ENCODE measurements around the gene SEMA6C. TPM values are rescaled to one million over a fixed set of nuclear protein-coding genes. Genes with fewer than 3 reads are reported as not detected.
A peak's percentile ranks its signal among the peaks of the same experiment; 100 is the strongest.

SEMA6C gene
- total and polyA plus RNA-seq, 7 experiments from 2014 or later: 0.56 to 12.4 (median 3.6) TPM

GRCh38 chr1:151165281-151165737 lies 18.9 kb upstream of the SEMA6C start:
- intact Hi-C loops (cut with micrococcal nuclease): loop anchor here (1.0 to 5.0 kb wide), 12 partner anchors 8 to 447 kb away; partner anchors contain the start of genes PIP5K1A (in 2 of the 2), PSMD4 (in 2 of the 2), GABPB2 (in 1 of the 2) and PI4KB (in 1 of the 2)
- no peaks in the 10 kb centered on the region for H3K27me3 ChIP-seq (ENCODE audit: control insufficient read depth in 2 of 2, insufficient read depth in 2 of 2, low read length in 2 of 2)
- no peak for DNase-seq
- H3K4me1 ChIP-seq (ENCODE audit: control insufficient read depth in 2 of 2, insufficient read depth in 2 of 2, low read length in 2 of 2): peaks cover 19 to 24% of the 10 kb centered on the region in 2 donors
- CTCF ChIA-PET: interaction anchor here (2.9 kb wide), 1 partner anchor 9 kb away, joined by 16 read pairs; the partner anchor contains the start of gene TNFAIP8L2
- peaks cover 0 to 31% (median 0%) of the 10 kb centered on the region in 3 experiments for H3K36me3 ChIP-seq (ENCODE audit: control insufficient read depth in 2 of 3, insufficient read depth in 3 of 3, low read length in 3 of 3)
- POLR2A ChIA-PET: interaction anchor here (0.6 to 7.8 kb wide), 7 partner anchors 7 to 447 kb away, joined by 3 to 73 read pairs (median 4); partner anchors contain the start of genes TNFAIP8L2 and VPS72
- H3K9me3 ChIP-seq (ENCODE audit: control insufficient read depth in 2 of 3, low read length in 3 of 3): no peaks in the 10 kb centered on the region
- Mint-ChIP-seq H3K9me3 (peaks cover 0 to 7% (median 0%) of the 10 kb centered on the region in 11 donors), H3K27ac (peak overlapping the region; percentile 90 to 99 (median 97)), H3K27me3 (peaks cover 0 to 3% (median 0%) of the 10 kb centered on the region in 5 donors), H3K4me1 (peaks cover 31 to 76% (median 56%) of the 10 kb centered on the region in 7 donors), H3K36me3 (peaks cover 0 to 42% (median 29%) of the 10 kb centered on the region in 5 donors), H3K4me3 (peak overlapping the region; percentile 87 to 99 (median 95))
- peak overlapping the region; percentile 64 for H3K27ac ChIP-seq (ENCODE audit: low read depth, low read length)
- H3K4me3 ChIP-seq (ENCODE audit: low read length): peak overlapping the region; percentile 97
- no peak for ATAC-seq

- ChIA-PET POLR2A (interaction anchor here (1.0 to 7.8 kb wide), 6 partner anchors 7 to 401 kb away, joined by 3 to 73 read pairs (median 3); partner anchors contain the start of genes TNFAIP8L2 and VPS72), CTCF (interaction anchor here (2.9 kb wide), 1 partner anchor 8 kb away, joined by 16 read pairs; the partner anchor contains the start of gene TNFAIP8L2)
- Mint-ChIP-seq H3K27me3 (peaks cover 0 to 3% (median 0%) of the 10 kb centered on the region in 5 donors), H3K27ac (peak overlapping the region in 8 of 9 donors; percentile 77 to 99 (median 96)), H3K4me3 (peak overlapping the region; percentile 32 to 99 (median 92)), H3K36me3 (peaks cover 0 to 45% (median 34%) of the 10 kb centered on the region in 5 donors), H3K4me1 (peaks cover 36 to 81% (median 61%) of the 10 kb centered on the region in 7 donors), H3K9me3 (peaks cover 0 to 7% (median 0%) of the 10 kb centered on the region in 11 donors)
- intact Hi-C loops (cut with micrococcal nuclease): loop anchor here (1.0 to 5.0 kb wide), 12 partner anchors 8 to 447 kb away; partner anchors contain the start of genes PIP5K1A (in 2 of the 2), PSMD4 (in 2 of the 2), GABPB2 (in 1 of the 2) and PI4KB (in 1 of the 2)
- Histone ChIP-seq H3K9me3 (ENCODE audit: control insufficient read depth in 2 of 3, low read length in 3 of 3) (no peaks in the 10 kb centered on the region), H3K36me3 (ENCODE audit: control insufficient read depth in 2 of 3, insufficient read depth in 3 of 3, low read length in 3 of 3) (peaks cover 0 to 26% (median 0%) of the 10 kb centered on the region in 3 experiments), H3K4me1 (ENCODE audit: control insufficient read depth in 2 of 2, insufficient read depth in 2 of 2, low read length in 2 of 2) (peaks cover 19 to 26% of the 10 kb centered on the region in 2 donors), H3K4me3 (ENCODE audit: low read length) (peak overlapping the region; percentile 97), H3K27ac (ENCODE audit: low read depth, low read length) (peak overlapping the region; percentile 64), H3K27me3 (ENCODE audit: control insufficient read depth in 2 of 2, insufficient read depth in 2 of 2, low read length in 2 of 2) (no peaks in the 10 kb centered on the region)
- DNase-seq (no peak), ATAC-seq (no peak)
Measured at GRCh38 chr1:151164732-151165280, 18.4 kb upstream of the SEMA6C start.

- H3K4me1 ChIP-seq (ENCODE audit: control insufficient read depth in 2 of 2, insufficient read depth in 2 of 2, low read length in 2 of 2): peaks cover 23 to 27% of the 10 kb centered on the region in 2 donors
- H3K36me3 ChIP-seq (ENCODE audit: control insufficient read depth in 2 of 3, insufficient read depth in 3 of 3, low read length in 3 of 3): peaks cover 0 to 17% (median 3%) of the 10 kb centered on the region in 3 experiments
- ATAC-seq: no peak
- H3K4me3 Mint-ChIP-seq: peak overlapping the region; percentile 56 to 100 (median 96)
- POLR2A ChIA-PET: interaction anchor here (0.6 to 6.9 kb wide), 9 partner anchors 9 to 531 kb away, joined by 3 to 76 read pairs (median 5); partner anchors contain the start of genes CDC42SE1, LYSMD1, MINDY1 and MLLT11
- H3K27ac ChIP-seq (ENCODE audit: low read depth, low read length): peak overlapping the region; percentile 78
- peaks cover 48 to 82% (median 65%) of the 10 kb centered on the region in 7 donors for H3K4me1 Mint-ChIP-seq
- H3K27ac Mint-ChIP-seq: peak overlapping the region; percentile 74 to 97 (median 92)
- peaks cover 0 to 47% (median 37%) of the 10 kb centered on the region in 5 donors for H3K36me3 Mint-ChIP-seq
- intact Hi-C loops (cut with micrococcal nuclease): loop anchor here (5.0 to 10.0 kb wide), 3 partner anchors 152 to 545 kb away; partner anchors contain the start of genes GOLPH3L (in 1 of the 2), MINDY1 (in 1 of the 2) and PRUNE1 (in 1 of the 2)
- DNase-seq: no peak
- no peaks in the 10 kb centered on the region for H3K27me3 Mint-ChIP-seq
- no peaks in the 10 kb centered on the region for H3K9me3 ChIP-seq (ENCODE audit: control insufficient read depth in 2 of 3, low read length in 3 of 3)
- CTCF ChIA-PET: interaction anchor here (6.6 kb wide), 1 partner anchor 60 kb away, joined by 130 read pairs; no protein-coding TSS in a partner anchor
- no peaks in the 10 kb centered on the region for H3K9me3 Mint-ChIP-seq
- peak overlapping the region; percentile 98 for H3K4me3 ChIP-seq (ENCODE audit: low read length)
- H3K27me3 ChIP-seq (ENCODE audit: control insufficient read depth in 2 of 2, insufficient read depth in 2 of 2, low read length in 2 of 2): no peaks in the 10 kb centered on the region
Measured at GRCh38 chr1:151159373-151159772, 12.9 kb upstream of the SEMA6C start.

GRCh38 chr1:151158751-151159251 lies 12.4 kb upstream of the SEMA6C start:
- H3K36me3 Mint-ChIP-seq: peaks cover 0 to 42% (median 36%) of the 10 kb centered on the region in 5 donors
- no peaks in the 10 kb centered on the region for H3K27me3 ChIP-seq (ENCODE audit: control insufficient read depth in 2 of 2, insufficient read depth in 2 of 2, low read length in 2 of 2)
- POLR2A ChIA-PET: interaction anchor here (0.6 to 6.9 kb wide), 14 partner anchors 9 to 795 kb away, joined by 3 to 76 read pairs (median 10); partner anchors contain the start of genes CDC42SE1, LYSMD1, MLLT11 and RPRD2
- H3K27ac Mint-ChIP-seq: peak overlapping the region; percentile 88 to 97 (median 95)
- intact Hi-C loops (cut with micrococcal nuclease): loop anchor here (5.0 to 10.0 kb wide), 3 partner anchors 152 to 544 kb away; partner anchors contain the start of genes GOLPH3L (in 1 of the 2), MINDY1 (in 1 of the 2) and PRUNE1 (in 1 of the 2)
- peaks cover 0 to 16% (median 3%) of the 10 kb centered on the region in 3 experiments for H3K36me3 ChIP-seq (ENCODE audit: control insufficient read depth in 2 of 3, insufficient read depth in 3 of 3, low read length in 3 of 3)
- H3K27me3 Mint-ChIP-seq: no peaks in the 10 kb centered on the region
- H3K4me1 ChIP-seq (ENCODE audit: control insufficient read depth in 2 of 2, insufficient read depth in 2 of 2, low read length in 2 of 2): peaks cover 23 to 27% of the 10 kb centered on the region in 2 donors
- peak overlapping the region; percentile 78 for H3K27ac ChIP-seq (ENCODE audit: low read depth, low read length)
- peak overlapping the region; percentile 98 for H3K4me3 ChIP-seq (ENCODE audit: low read length)
- peaks cover 46 to 77% (median 60%) of the 10 kb centered on the region in 7 donors for H3K4me1 Mint-ChIP-seq
- ATAC-seq (no peak), DNase-seq (no peak)
- H3K9me3 Mint-ChIP-seq: no peaks in the 10 kb centered on the region
- CTCF ChIA-PET: interaction anchor here (0.7 to 6.6 kb wide), 2 partner anchors 31 to 60 kb away, joined by 3 to 130 read pairs; partner anchors contain the start of gene VPS72
- H3K4me3 Mint-ChIP-seq: peak overlapping the region; percentile 93 to 100 (median 99)
- H3K9me3 ChIP-seq (ENCODE audit: control insufficient read depth in 2 of 3, low read length in 3 of 3): no peaks in the 10 kb centered on the region

- ChIA-PET POLR2A (interaction anchor here (0.7 to 6.9 kb wide), 15 partner anchors 10 to 795 kb away, joined by 3 to 76 read pairs (median 12); partner anchors contain the start of genes CDC42SE1, LYSMD1, MLLT11 and RPRD2), CTCF (interaction anchor here (0.7 to 6.6 kb wide), 3 partner anchors 10 to 59 kb away, joined by 3 to 130 read pairs (median 3); partner anchors contain the start of gene VPS72)
- ATAC-seq: no peak
- H3K4me3 ChIP-seq (ENCODE audit: low read length): peak overlapping the region; percentile 98
- Mint-ChIP-seq H3K9me3 (no peaks in the 10 kb centered on the region), H3K36me3 (peaks cover 0 to 42% (median 36%) of the 10 kb centered on the region in 5 donors), H3K27me3 (no peaks in the 10 kb centered on the region), H3K27ac (peak overlapping the region; percentile 88 to 97 (median 95)), H3K4me1 (peaks cover 46 to 77% (median 60%) of the 10 kb centered on the region in 7 donors), H3K4me3 (peak overlapping the region; percentile 93 to 100 (median 99))
- DNase-seq: peak in 4 of 9 donors; percentile 13 to 66 (median 38)
- H3K27ac ChIP-seq (ENCODE audit: low read depth, low read length): peak overlapping the region; percentile 78
- H3K36me3 ChIP-seq (ENCODE audit: control insufficient read depth in 2 of 3, insufficient read depth in 3 of 3, low read length in 3 of 3): peaks cover 0 to 16% (median 3%) of the 10 kb centered on the region in 3 experiments
- no peaks in the 10 kb centered on the region for H3K9me3 ChIP-seq (ENCODE audit: control insufficient read depth in 2 of 3, low read length in 3 of 3)
- intact Hi-C loops (cut with micrococcal nuclease): loop anchor here (5.0 to 10.0 kb wide), 3 partner anchors 151 to 544 kb away; partner anchors contain the start of genes GOLPH3L (in 1 of the 2), MINDY1 (in 1 of the 2) and PRUNE1 (in 1 of the 2)
- H3K27me3 ChIP-seq (ENCODE audit: control insufficient read depth in 2 of 2, insufficient read depth in 2 of 2, low read length in 2 of 2): no peaks in the 10 kb centered on the region
- H3K4me1 ChIP-seq (ENCODE audit: control insufficient read depth in 2 of 2, insufficient read depth in 2 of 2, low read length in 2 of 2): peaks cover 23 to 27% of the 10 kb centered on the region in 2 donors
Measured at GRCh38 chr1:151158326-151158725, 11.9 kb upstream of the SEMA6C start.

Data from naive thymus-derived CD4-positive, alpha-beta T cell (primary cell).